Measurements from ENCODE around the gene AHRR.

The AHRR gene

DNA sequence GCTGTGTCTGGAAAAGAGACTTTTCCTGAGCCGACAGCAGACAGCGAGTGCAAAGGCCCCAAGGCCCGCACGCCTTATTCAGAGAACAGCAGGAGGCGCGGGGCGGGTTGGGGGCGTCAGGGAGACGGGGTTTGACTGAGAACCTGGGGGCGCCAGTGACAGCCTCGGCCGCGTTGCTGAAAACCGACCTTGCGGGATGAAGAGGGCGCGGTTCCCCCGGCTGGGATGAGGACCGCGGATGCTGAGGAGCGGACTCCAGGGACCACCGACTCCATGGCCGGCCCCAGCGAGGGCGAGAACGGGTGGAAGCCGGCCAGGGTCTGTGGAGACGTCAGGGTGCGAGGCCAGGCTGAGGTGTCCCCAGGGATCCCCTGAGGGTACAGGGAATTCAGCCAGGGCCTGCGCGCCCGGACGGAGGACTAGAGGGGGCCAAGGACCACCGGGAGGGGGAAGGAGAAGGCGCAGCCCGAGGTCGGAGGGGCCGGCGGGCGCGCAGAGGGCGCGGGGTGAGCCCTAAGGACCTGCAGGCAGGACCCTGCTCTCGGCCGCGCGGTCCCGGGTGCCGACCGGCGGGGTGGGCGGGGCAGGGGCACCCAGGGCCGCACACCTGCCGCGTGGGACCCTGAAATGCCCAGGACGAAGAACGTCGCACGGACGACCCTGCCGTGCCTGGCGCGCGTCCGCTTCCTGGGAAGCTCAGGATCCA, 837 bp upstream of the AHRR start:
- no peak for DNase-seq

DNA sequence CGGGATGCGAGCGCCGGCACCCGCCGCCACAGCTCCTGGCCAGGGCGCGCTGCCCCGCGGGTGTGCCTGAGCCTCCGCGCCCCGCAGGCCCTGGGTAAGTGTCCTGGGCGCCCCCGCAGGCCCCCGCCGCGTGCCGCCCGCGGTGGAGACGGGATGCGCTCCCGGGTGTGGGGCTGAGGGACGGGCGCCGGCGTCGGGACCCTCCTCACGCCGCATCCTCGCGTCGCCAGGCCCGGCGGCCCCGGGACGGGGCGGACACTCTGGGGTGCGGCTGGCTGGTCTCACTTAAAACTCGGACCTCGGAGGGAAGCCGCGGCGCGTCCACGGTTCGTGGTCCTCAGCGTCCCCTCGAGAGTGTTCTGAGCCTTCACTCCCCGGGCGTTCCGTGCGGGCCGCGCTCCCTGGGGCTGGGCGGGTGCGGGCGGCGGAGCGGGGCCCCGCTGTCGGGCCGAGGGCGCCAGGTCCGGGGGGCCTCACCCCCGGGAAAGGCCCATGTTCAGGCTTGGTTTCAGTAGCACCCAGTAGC, 275 bp downstream of the AHRR start:
- no peak for DNase-seq

DNA sequence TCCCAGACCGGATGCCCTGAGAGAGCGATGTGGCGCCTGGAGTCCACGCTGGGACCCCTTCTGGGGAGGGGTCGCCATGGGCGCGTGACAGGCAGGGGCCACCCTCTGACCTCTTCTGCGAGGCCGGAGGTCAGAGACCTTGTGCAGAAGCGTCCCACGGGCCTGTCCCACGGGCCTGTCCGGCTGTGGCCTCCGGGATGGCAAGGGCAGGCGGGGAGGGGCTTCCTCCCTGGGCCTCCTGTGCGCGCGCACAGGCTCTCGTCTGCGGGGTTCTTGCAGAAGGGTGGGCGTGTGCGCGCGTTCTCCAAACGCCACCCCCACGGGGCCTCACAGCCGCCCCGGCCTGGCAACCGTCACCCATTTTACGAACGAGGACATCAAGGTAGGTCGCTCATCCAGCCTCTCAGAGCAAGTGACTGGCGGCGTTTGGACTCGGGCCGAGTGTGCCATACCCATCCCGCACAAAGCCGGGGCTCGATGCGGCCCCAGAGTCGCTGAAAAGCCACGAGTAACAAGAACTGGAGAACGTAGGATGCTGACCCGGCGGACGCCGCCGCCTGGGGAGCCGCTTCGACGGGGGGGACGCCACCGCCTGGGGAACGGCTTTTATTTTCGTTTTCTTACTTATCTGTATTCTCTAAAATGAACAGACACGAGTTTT, 897 bp downstream of the AHRR start:
- DNase-seq: no peak

DNA sequence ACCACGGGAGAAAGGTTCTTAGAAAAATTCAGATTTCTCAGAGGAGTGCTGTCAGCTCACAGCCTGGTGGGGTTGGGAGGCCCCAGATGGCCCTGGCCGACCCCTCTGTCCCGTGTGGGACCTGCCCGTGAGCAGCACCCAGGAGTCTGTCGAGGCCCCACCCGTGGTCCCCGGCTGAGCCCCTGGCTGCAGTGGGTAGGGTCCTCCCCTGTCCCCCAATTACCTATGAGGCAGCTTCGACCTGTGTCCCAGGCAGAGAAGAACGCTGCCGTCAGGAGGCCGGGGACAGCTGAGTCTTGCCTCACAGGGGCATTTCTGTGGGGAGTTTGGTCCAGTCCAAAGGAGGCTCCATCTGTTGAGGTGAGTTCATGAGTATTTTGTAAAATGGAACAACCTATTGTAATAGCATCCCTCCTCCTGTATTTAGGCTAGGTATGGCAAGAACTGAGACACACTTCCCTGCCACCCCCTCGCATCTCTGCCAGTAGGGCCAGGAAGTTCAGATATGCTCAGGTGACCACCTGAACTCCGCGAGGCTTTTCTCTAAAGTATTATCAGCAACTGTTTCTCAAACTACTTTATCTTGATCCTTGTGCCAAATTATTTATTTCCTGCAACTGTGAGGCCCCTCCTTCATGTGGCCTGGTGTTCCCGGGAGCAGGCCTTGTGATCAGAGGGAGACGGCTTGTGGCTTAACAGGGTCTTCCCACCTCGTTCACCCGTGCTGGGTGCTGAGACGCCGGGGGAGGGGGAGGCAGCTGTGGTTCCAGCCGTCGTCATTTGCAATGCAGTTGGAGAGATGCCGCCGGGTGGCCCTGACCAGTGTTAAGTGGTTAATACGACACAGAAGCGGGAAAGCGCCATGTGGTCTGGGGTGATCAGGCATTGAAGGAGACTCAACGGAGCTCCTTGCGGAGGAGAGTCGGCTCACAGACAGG, 1.7 kb downstream of the AHRR start:
- DNase-seq: no peak

DNA sequence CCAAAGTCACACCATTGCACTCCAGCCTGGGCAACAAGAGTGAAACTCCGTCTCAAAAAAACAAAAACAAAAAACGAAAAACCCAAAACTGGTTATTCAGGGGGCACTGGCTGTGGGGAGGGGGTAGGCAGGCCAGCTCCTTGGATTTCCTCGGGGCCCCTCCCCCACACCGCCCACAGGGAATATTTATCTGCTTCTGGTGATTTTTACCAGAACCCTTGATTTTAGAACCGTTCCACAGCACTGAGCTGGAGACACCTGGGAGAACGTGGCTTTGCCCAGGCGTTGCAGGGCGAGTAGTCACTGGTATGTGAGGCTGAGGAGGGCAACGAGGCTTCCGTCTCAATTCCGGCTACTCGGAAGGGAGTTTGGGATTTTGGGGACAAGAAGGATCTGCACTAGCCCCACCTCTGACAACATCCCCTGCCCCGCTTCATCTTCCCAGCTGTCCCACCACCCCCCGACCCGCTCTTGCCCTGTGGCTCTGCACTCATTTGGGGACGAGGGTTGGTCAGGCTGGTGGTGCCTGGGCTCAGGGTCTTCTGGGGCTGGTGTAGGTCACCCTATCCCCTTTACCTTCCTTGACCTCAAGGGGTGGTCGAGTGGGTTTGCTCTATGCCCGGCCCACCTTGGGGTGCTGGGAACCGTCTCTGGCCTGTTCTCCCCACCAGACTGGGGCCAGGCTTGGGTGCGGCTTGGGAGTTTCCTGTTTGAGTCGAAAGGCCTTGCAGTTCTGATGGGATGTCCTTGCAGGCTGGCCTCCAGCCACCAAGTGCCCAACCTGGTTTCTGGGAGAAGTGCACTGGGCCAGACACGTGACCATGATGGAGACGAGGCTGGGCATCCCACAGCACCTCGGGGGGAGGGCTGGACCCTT, 3.5 kb downstream of the AHRR start:
- no peak for DNase-seq

DNA sequence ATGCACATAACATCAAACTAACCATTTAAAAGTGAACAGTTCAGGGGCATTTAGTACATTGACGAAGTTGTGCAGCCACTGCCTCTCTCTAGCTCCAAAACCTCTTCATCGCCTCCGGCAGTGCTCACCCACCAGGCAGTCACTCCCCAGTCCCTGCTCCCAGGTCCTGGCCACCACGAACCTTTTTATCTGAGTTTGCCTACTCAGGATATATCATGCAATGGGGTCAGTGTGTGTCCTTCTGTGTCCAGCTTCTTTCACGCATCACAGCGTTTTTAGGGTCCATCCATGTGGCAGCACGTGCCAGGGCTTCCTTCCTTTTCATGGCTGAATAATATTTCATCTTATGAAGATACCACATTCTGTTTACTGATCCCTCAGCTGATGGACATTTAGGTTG, 4.6 kb downstream of the AHRR start:
- DNase-seq: no peak

DNA sequence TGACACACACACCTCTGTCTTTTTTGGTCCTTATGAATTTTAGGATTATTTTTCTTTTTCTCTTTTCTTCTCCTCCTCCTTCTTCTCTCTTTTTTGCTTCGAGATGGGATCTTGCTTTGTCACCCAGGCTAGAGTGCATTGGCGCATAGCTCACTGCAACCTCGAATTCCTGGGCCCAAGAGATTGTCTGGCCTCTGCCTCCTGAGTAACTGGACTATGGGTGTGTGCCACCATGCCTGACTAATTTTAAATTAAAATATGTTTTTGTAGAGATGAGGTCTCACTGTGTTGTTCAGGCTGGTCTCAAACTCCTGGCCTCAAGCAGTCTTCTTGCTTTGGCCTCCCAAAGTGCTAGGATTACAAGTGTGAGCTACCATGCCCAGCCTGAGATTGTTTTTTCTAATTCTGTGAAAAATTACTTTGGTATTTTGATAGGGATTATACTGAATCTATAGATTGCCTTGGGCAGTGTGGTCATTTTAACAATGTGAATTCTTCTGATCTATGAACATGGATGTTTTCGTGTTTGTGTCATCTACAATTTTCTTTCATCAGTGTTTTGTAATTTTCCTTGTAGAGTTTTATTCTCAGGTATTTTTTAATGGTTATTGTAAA, 7.7 kb downstream of the AHRR start:
- DNase-seq: no peak

DNA sequence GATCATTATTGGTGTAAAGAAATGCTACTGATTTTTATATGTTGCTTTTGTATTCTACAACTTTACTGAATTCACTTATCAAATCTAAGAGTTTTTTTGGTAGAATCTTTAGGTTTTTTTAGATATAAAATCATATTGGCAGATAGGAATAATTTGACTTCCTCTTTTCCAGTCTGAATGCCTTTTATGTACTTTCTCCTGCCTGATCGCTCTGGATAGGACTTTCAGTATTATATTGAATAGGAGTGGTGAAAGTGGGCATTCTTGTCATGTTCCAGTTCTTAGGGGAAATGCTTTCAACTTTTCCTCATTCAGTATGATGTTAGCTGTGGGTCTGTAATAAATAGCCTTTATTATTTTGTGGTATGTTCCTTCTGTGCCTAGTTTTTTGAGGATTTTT, 8.3 kb downstream of the AHRR start:
- DNase-seq: no peak

DNA sequence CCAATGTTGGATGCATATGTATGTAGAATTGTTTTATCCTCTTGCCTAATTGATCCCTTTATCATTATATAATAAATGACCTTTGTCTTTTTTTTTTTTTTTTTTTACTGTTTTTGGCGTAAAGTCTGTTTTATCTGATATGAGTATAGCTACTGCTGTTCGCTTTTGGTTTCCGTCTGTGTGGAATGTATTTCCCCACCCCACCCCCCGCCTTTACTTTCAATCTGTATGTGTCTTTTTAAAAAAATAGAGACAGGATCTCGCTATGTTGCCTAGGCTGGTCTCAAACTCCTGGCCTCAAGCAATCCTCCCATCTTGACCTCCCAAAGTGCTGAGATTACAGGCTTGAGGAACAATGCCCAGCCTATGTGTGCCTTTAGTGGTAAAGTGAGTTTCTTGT, 11.3 kb downstream of the AHRR start:
- DNase-seq: no peak

DNA sequence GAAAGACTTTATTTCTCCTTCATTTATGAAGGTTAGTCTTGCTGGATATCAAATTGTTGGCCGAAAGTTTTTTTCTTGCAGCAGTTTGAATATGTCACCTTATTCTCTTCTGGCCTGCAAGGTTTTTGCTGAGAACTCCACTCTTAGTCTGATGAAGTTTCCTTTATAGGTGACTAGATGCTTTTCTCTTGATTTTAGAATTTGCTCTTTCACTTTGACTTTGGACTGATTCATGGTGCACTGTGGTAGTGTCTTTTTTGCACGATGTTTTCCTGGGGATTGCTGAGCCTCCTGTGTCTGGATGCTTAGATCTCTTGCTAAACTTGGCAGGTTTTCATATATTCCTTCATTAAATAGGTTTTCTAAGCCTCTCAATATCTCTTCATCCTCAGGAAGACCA, 12.4 kb downstream of the AHRR start:
- DNase-seq: no peak

DNA sequence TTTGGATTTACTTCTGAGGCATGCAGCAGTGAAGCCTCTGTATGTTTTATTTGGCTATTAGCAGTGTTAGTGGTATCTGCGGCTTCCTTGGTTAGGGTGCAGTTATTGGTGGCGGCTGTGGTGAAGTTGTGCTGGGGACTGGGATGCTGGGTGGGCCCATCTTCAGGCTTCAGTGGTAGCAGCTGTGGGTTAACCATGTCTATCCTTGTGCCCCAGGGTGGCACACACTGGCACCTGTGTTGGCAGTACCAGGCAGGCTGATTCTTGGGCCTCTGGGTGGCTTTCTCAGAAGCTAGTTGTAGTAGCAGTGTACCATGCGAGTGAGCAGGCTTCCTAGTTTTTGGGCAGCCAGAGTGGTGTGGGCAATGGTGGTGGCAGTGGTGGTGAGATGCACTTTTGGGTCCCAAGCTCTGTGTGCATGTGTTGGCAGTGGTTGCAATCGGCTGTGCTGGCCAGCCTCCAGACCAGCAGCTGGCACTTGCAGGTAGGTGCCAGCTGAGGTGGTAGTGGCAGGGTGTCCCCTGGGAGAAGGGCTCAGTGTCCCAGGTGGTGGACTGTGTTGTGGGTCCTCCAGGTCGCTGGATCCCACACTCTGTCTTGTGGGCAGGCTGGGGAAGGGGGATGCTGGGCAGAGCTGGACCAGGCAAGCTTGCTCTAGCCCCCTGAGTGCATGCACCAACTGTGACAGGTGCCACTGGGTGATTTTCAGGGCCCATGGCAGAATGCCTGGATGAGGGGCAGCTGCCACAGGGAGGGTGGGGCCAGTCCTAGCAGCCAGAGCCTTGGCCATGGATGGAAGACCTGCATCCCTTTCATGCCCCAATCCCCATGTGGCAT, 13.6 kb downstream of the AHRR start:
- DNase-seq: no peak

DNA sequence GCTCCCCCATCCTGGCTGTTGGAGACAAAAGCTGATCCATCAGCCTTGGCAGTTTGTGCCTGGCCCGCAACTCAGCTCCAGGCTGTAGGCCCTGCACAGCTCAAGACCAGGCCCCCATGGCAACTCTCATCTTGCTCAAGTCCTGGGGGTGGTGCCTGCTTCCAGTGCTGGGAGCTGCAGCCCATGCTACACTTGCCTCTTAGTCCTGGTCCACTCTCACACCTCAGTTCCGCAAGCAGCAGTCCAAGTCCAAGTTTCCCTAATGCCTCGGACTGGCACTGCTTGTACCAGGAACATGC, 14.2 kb downstream of the AHRR start:
- no peak for DNase-seq

DNA sequence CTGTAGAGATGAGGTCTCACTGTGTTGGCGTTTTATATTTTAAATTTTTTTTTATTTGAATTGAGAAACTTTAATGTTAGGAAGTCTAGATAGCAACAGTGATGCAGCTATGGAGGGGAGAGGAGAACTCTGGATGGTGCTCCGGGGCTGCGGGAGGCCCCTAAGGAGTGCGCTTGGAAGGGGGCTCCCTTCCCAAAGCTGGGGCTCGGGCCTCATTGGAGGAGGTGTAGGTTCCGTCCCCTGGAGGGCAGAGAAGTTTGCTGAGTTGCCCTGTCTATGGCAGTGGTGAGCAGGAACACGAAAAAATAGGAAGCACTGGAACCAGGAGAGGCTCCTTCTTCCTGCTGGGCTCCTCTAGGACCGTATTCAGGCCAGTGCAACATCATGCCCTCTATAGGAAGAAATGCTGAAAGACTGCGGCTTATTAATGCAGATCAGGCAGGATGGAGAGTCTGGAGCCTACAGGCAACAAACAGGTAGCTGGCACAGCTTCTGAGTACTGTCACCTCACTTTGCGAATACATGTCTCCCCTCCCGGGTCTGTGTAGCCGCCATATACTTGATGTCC, 16.1 kb downstream of the AHRR start:
- DNase-seq: no peak

DNA sequence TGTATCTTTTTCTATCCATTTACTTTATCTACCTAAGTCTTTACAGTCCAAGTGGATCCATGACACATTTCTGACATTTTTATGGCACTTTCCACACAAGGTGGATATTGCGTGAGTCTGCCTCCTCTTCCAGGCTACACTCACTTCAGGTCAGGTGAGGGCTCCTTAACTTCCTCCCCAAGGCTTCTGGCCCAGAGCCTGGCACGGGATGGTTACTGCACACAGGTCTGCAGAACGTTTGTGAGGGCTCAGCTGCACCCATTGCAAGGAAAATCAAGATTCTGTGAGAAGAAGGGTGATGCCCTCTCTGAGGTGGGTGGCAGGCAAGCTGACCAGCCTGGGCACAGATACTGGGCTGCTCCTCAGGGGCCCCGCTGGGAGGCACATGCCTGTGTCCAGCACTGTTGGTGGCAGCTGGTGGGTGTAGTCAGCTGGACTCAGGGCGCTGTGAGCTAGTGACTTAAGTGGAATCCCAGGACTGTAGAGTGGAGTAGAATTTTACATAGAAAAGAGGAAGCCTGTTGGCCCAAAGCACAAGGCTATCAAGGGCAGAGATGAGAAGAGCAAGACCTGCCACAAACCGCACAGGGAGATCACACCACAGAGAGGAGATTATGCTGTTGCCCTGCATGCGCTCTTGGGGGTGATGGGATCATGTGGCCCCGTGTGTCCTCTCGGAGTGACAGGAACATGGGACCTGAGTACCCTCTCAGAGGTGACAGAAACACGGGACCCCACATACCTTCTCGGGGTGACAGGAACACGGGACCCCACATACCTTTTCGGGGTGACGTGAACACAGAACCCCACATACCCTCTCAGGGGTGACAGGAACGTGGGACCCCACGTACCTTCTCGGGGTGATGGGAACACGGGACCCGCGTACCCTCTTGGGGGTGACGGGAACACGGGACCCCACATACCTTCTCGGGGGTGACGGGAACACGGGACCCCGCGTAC, 21.3 kb downstream of the AHRR start:
- no peak for DNase-seq

DNA sequence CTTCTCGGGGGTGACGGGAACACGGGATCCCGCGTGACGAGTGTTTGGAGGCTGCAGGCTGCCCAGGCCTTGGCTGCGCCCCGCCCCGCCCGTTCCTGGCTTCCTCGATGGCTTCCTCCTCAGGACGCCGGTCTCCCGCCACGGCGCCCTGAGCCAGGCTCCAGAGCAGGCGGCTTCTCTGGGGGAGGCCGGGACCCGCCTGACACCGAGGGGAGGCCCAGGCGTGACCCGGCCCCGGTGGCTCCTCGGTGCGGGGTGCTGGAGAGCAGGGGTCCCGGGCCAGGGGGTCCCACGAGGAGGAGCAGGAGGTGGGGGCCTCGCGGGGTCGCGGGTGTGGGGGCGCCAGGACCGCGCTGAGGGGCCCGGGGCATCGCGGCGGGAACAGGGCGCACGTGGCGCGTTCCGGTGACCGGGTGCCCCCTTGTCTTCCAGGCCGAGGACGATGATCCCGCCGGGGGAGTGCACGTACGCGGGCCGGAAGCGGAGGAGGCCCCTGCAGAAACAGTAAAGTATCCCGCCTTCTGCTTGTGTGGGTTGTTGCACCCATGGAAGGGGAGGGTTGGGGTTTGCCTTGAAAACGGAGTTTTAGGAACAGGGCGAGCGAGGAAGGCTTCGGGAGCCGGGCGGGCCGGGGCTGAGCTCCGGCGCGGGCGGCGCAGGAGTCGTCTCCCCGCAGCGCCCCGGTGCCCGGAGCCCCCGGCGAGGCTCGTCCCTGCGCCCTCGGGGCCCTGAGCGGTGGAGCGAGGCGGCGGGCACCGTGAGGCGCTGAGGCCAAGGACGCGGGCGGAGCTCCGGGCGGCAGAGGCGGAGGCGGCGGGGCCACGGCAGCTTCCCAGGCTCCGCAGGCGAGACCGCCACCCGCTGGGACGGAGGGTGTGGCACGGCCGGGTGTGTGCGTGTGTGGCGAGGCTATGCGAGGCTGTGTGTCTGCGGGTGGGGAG, 22.2 kb downstream of the AHRR start:
- DNase-seq: peak in 2 of 58 donors; percentile 19 to 22

DNA sequence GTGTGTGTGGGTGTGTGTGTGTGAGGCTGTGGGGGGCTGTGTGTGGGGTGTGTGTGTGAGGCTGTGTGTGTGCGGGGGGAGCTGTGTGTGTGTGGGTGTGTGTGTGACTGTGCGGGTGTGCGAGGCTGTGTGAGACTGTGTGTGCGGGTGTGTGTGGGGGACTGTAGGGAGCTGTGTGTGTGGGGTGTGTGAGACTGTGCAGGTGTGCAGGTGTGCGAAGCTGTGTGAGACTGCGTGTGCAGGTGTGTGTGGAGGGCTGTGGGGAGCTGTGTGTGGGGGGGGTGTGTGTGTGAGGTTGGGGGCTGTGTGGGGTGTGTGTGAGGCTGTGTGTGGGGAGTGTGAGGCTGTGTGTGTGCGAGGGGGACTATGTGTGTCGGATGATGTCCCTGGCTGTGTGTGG, 23.2 kb downstream of the AHRR start:
- no peak for DNase-seq
